GM23338 (cell line): ENCODE data around the gene ZNF653. TPM values are rescaled to one million over a fixed set of nuclear protein-coding genes. Genes with fewer than 3 reads are reported as not detected.

Experiments
- ATAC-seq: fragments of 200-7000 bp; cut with Tn5 transposase; 3 replicates; pipeline ENCODE4 v1.9.1; 2020
- DNase-seq: peaks from one replicate; pipeline ENCODE4 v3.0.0-alpha.2; 2015; ENCODE audit warnings: low spot score
- H2AFZ ChIP-seq: fragments of 200-600 bp; sonication (generic); 2 replicates; pipeline ENCODE4 v1.8.0; 2016; ENCODE audit warnings: antibody characterized with exemption, mild to moderate bottlenecking, moderate library complexity
- H3F3A ChIP-seq: fragments of 200-600 bp; sonication (generic); replicated peaks from 2 replicates; pipeline ENCODE4 v1.8.0; 2017; ENCODE audit warnings: antibody characterized with exemption, mixed run types, low read depth
- H3K27ac ChIP-seq: fragments of 200-600 bp; sonication (generic); 2 replicates; pipeline ENCODE4 v1.6.1; 2016; ENCODE audit warnings: low read depth
- H3K27me3 ChIP-seq: fragments of 200-600 bp; sonication (generic); 2 replicates; pipeline ENCODE4 v1.8.0; 2016; ENCODE audit warnings: mild to moderate bottlenecking, mixed run types, moderate library complexity; ENCODE audit not compliant: insufficient read depth
- H3K36me3 ChIP-seq: fragments of 200-600 bp; sonication (generic); 2 replicates; pipeline ENCODE4 v1.8.0; 2016; ENCODE audit warnings: mild to moderate bottlenecking; ENCODE audit not compliant: insufficient read depth
- H3K4me1 ChIP-seq: fragments of 200-600 bp; sonication (generic); 2 replicates; pipeline ENCODE4 v1.8.0; 2016; ENCODE audit warnings: mild to moderate bottlenecking, moderate library complexity; ENCODE audit not compliant: insufficient read depth
- H3K4me2 ChIP-seq: fragments of 200-600 bp; sonication (generic); 2 replicates; pipeline ENCODE4 v1.7.1; 2017; ENCODE audit warnings: mixed run types
- H3K4me3 ChIP-seq: fragments of 200-600 bp; sonication (generic); 2 replicates; pipeline ENCODE4 v1.6.1; 2016; ENCODE audit warnings: mixed run types
- H3K79me2 ChIP-seq: fragments of 200-600 bp; sonication (generic); replicated peaks from 2 replicates; pipeline ENCODE4 v1.8.0; 2017; ENCODE audit warnings: mild to moderate bottlenecking; ENCODE audit not compliant: insufficient read depth
- H3K9me2 ChIP-seq: fragments of 200-600 bp; sonication (generic); 2 replicates; pipeline ENCODE4 v1.8.0; 2017; ENCODE audit not compliant: insufficient read depth
- H4K20me1 ChIP-seq: fragments of 200-600 bp; sonication (generic); replicated peaks from 2 replicates; pipeline ENCODE4 v1.8.0; 2017; ENCODE audit warnings: mild to moderate bottlenecking; ENCODE audit not compliant: insufficient read depth
- H3K27ac Mint-ChIP-seq: 2 replicates; pipeline ENCODE4 v1.8.0; 2020; ENCODE audit warnings: inconsistent platforms, mild to moderate bottlenecking, moderate library complexity, mixed read lengths
- H3K27me3 Mint-ChIP-seq: 3 replicates; pipeline ENCODE4 v1.8.0; 2022; ENCODE audit warnings: low read depth, mild to moderate bottlenecking, moderate library complexity, mixed read lengths, inconsistent platforms; ENCODE audit not compliant: insufficient read depth, poor library complexity
- H3K36me3 Mint-ChIP-seq: 3 replicates; pipeline ENCODE4 v1.8.0; 2021; ENCODE audit warnings: low read depth, mild to moderate bottlenecking, inconsistent platforms, moderate library complexity, mixed read lengths
- H3K4me1 Mint-ChIP-seq: 3 replicates; pipeline ENCODE4 v1.8.0; 2020; ENCODE audit warnings: mild to moderate bottlenecking, inconsistent platforms, mixed read lengths
- H3K4me3 Mint-ChIP-seq: 3 replicates; pipeline ENCODE4 v1.8.0; 2021; ENCODE audit warnings: moderate library complexity, mild to moderate bottlenecking, inconsistent platforms, mixed read lengths
- H3K9me3 Mint-ChIP-seq: 3 replicates; pipeline ENCODE4 v1.8.0; 2020; ENCODE audit warnings: moderate library complexity, mild to moderate bottlenecking, inconsistent platforms, mixed read lengths
- CREB1 ChIP-seq: fragments of 250-450 bp; sonication (Bioruptor Pico); IDR thresholded peaks from 2 replicates; pipeline ENCODE4 v1.5.0; 2020; ENCODE audit warnings: low read depth, mild to moderate bottlenecking, moderate library complexity
- EZH2phosphoT487 ChIP-seq: fragments of 200-600 bp; sonication (generic); IDR thresholded peaks from one replicate; pipeline ENCODE4 v1.8.1; 2018; ENCODE audit warnings: antibody characterized with exemption; ENCODE audit not compliant: unreplicated experiment
- JUNB ChIP-seq: IDR thresholded peaks from one replicate; pipeline ENCODE4 v1.6.1; 2016; ENCODE audit warnings: antibody characterized with exemption; ENCODE audit not compliant: unreplicated experiment
- NANOG ChIP-seq: IDR thresholded peaks from 2 replicates; pipeline ENCODE4 v1.6.1; 2016; ENCODE audit warnings: antibody characterized with exemption, borderline replicate concordance
- POLR2AphosphoS5 ChIP-seq: IDR thresholded peaks from 2 replicates; pipeline ENCODE4 v1.6.1; 2016; ENCODE audit warnings: antibody characterized with exemption, low read depth
- ZNF114 ChIP-seq: fragments of 250-450 bp; sonication (Bioruptor Pico); IDR thresholded peaks from 2 replicates; pipeline ENCODE4 v1.5.0; 2020; ENCODE audit warnings: mild to moderate bottlenecking, moderate library complexity
- polyA plus RNA-seq: library from polyadenylated mRNA; unstranded; fragments of >200 nt; fragmentation: Nextera tagmentation; extraction: Ambion mirVana; gene quantifications from 2 replicates; pipeline ENCODE4 v1.2.1, GENCODE V29; 2016
- total RNA-seq: library from RNA; depleted of rRNA; stranded (reverse); fragments of >200 nt; shearing (Covaris generic); gene quantifications from 2 replicates; pipeline ENCODE4 v1.2.3, GENCODE V29; 2014
- TF ChIP-seq, protein P1 (sequence below): IDR thresholded peaks from one replicate; pipeline ENCODE4 v1.6.1; 2018; ENCODE audit warnings: antibody characterized with exemption; ENCODE audit not compliant: unreplicated experiment
- TF ChIP-seq, protein P2 (sequence below), 2 experiments: fragments of 200-600 bp in 1 of 2; sonication (generic) in 1 of 2; conservative IDR thresholded peaks; 2 replicates each; pipeline versions ENCODE4 v1.5.1 to v1.6.1; 2016 to 2017; ENCODE audit warnings: antibody characterized with exemption in 2 of 2, low read depth in 2 of 2, mild to moderate bottlenecking in 2 of 2, moderate library complexity in 1 of 2

The ZNF653 gene
- total and polyA plus RNA-seq, 2 experiments from 2014 or later: 2.5 to 5.3 TPM

DNA sequence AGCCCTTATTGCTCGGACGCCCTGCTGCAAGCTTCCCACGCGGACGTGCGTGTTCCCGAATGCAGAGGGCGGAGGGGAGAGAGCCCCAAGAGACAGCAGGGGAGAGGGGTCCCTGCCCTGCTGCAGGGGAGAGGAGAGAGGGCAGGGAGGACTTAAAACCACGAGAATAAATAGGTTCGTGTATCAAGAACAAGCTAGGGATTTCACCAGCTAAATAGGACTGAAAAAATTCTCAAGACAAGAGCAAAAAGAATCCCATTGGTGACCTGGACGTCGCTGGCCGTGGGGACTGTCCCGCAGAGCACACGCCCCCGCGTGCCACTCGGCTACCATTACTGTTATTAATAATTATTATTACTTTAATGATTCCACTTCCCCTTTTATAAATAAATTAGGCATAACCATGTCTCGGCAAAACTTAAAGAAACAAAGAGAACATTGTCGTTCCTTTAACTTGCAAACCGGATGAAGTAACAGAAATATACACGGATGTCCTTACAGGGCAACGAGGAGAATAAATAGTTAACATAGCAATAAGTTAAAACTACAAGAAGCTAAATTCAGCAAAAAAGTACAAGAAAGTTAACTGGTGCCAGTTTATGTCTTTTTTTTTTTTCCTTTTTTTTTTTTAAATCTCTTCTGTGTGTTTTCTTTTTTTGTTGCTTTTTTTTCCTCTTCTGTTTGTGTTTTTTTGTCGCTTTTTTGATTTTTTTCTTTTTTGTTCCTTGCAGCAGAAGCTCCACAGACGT lies 53.6 kb downstream of the ZNF653 start:
- Mint-ChIP-seq H3K9me3 (no peaks in the 10 kb centered on the region; the same call in 2 of the 3 replicates), H3K4me3 (peak overlapping the region; percentile 45), H3K27ac (peak overlapping the region; percentile 92), H3K4me1 (peaks cover 22% of the 10 kb centered on the region), H3K27me3 (peaks cover 12% of the 10 kb centered on the region), H3K36me3 (peaks cover 20% of the 10 kb centered on the region)
- Histone ChIP-seq H3K4me1 (peaks cover 31% of the 10 kb centered on the region), H3K27me3 (no peaks in the 10 kb centered on the region), H3K4me3 (peak overlapping the region; percentile 12; the same call in 1 of the 2 replicates), H3K79me2 (no peaks in the 10 kb centered on the region), H4K20me1 (no peaks in the 10 kb centered on the region), H3K36me3 (no peaks in the 10 kb centered on the region; the same call in 1 of the 2 replicates), H3F3A (0 out of 2 replicates have a peak, but pooled peaks cover 9% of the 10 kb centered on the region), H3K4me2 (peak overlapping the region; percentile 55), H3K27ac (no peak overlapping the region; the same call in 1 of the 2 replicates), H3K9me2 (no peaks in the 10 kb centered on the region), H2AFZ (no peak overlapping the region)
- ATAC-seq: peak; percentile 6; the same call in 2 of the 3 replicates
- DNase-seq: peak; percentile 45
- TF ChIP-seq POLR2AphosphoS5 (no peak), NANOG (no peak)
- TF ChIP-seq, protein P1, sequence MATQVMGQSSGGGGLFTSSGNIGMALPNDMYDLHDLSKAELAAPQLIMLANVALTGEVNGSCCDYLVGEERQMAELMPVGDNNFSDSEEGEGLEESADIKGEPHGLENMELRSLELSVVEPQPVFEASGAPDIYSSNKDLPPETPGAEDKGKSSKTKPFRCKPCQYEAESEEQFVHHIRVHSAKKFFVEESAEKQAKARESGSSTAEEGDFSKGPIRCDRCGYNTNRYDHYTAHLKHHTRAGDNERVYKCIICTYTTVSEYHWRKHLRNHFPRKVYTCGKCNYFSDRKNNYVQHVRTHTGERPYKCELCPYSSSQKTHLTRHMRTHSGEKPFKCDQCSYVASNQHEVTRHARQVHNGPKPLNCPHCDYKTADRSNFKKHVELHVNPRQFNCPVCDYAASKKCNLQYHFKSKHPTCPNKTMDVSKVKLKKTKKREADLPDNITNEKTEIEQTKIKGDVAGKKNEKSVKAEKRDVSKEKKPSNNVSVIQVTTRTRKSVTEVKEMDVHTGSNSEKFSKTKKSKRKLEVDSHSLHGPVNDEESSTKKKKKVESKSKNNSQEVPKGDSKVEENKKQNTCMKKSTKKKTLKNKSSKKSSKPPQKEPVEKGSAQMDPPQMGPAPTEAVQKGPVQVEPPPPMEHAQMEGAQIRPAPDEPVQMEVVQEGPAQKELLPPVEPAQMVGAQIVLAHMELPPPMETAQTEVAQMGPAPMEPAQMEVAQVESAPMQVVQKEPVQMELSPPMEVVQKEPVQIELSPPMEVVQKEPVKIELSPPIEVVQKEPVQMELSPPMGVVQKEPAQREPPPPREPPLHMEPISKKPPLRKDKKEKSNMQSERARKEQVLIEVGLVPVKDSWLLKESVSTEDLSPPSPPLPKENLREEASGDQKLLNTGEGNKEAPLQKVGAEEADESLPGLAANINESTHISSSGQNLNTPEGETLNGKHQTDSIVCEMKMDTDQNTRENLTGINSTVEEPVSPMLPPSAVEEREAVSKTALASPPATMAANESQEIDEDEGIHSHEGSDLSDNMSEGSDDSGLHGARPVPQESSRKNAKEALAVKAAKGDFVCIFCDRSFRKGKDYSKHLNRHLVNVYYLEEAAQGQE: no peak

DNA sequence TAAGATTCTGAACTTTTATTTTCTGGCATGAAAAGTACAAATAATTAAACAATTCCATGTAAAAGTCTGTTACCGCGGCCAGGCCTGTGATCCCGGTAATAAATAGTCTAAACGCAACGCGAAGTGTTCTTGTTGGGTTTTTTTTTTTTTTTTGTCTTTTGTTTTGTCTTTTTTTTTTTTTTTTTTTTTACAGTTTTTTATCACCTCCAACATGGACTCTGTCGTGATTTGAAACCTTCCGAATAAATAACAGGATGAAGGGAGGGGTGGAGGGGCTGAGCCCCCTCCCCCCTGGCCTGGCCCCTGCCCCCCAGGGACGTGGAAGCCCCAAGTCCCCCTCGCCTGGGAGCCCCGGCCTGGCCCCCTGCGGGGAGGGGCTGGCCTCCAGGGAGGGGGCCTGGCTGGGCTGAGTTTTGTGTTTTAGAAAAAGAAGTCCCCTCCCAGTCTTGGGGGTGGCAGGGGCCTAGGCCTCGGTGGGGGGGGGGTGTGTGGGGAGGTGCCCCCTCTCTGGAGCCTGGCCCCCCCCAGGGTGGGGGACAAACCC lies 54.2 kb downstream of the ZNF653 start:
- peak overlapping the region; percentile 55 for H3K4me2 ChIP-seq
- ATAC-seq: peak; percentile 7; the same call in 2 of the 3 replicates
- no peak for DNase-seq
- H4K20me1 ChIP-seq: no peaks in the 10 kb centered on the region
- no peaks in the 10 kb centered on the region; the same call in 1 of the 2 replicates for H3K36me3 ChIP-seq
- Mint-ChIP-seq H3K27me3 (peaks cover 14% of the 10 kb centered on the region), H3K4me1 (peaks cover 25% of the 10 kb centered on the region), H3K9me3 (no peaks in the 10 kb centered on the region; the same call in 2 of the 3 replicates), H3K4me3 (no peak overlapping the region), H3K36me3 (peaks cover 23% of the 10 kb centered on the region), H3K27ac (0 out of 2 replicates have a peak overlapping the region, but pooled peaks have one; percentile 52)
- H3K79me2 ChIP-seq: no peaks in the 10 kb centered on the region
- H3K27ac ChIP-seq: no peak overlapping the region
- peak overlapping the region; percentile 12; the same call in 1 of the 2 replicates for H3K4me3 ChIP-seq
- no peaks in the 10 kb centered on the region for H3K27me3 ChIP-seq
- no peaks in the 10 kb centered on the region for H3K9me2 ChIP-seq
- TF ChIP-seq CREB1 (no peak), JUNB (no peak), NANOG (no peak), POLR2AphosphoS5 (no peak), EZH2phosphoT487 (no peak), ZNF114 (CRISPR knock-in tag) (no peak)
- TF ChIP-seq, protein P1: no peak
- TF ChIP-seq, protein P2, sequence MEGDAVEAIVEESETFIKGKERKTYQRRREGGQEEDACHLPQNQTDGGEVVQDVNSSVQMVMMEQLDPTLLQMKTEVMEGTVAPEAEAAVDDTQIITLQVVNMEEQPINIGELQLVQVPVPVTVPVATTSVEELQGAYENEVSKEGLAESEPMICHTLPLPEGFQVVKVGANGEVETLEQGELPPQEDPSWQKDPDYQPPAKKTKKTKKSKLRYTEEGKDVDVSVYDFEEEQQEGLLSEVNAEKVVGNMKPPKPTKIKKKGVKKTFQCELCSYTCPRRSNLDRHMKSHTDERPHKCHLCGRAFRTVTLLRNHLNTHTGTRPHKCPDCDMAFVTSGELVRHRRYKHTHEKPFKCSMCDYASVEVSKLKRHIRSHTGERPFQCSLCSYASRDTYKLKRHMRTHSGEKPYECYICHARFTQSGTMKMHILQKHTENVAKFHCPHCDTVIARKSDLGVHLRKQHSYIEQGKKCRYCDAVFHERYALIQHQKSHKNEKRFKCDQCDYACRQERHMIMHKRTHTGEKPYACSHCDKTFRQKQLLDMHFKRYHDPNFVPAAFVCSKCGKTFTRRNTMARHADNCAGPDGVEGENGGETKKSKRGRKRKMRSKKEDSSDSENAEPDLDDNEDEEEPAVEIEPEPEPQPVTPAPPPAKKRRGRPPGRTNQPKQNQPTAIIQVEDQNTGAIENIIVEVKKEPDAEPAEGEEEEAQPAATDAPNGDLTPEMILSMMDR (conservative IDR thresholded peaks at IDR 0.05; ENCODE audit: low read depth in 2 of 2): no peak
- H3F3A ChIP-seq: 0 out of 2 replicates have a peak, but pooled peaks cover 9% of the 10 kb centered on the region
- no peak overlapping the region for H2AFZ ChIP-seq
- H3K4me1 ChIP-seq: peaks cover 31% of the 10 kb centered on the region
